Testis (tissue), 3 donors: ENCODE data around the gene CCNYL1. TPM values are rescaled to one million over a fixed set of nuclear protein-coding genes. Genes with fewer than 3 reads are reported as not detected.

ENCODE experiments used
- DNase-seq: peaks from one replicate; pipeline ENCODE4 v3.0.0-alpha.2; 2019
- H3K27ac ChIP-seq, 2 donors: fragments of 200-600 bp; sonication (generic); one replicate each; pipeline ENCODE4 v1.5.1; 2019
- H3K27me3 ChIP-seq: fragments of 200-600 bp; sonication (generic); one replicate; pipeline ENCODE4 v1.5.1; 2019
- H3K36me3 ChIP-seq: fragments of 200-600 bp; sonication (generic); one replicate; pipeline ENCODE4 v1.5.1; 2017; ENCODE audit warnings: low read depth; ENCODE audit errors: missing control alignments
- H3K4me1 ChIP-seq: fragments of 200-600 bp; sonication (generic); one replicate; pipeline ENCODE4 v1.5.1; 2019
- H3K4me3 ChIP-seq, 2 donors: fragments of 200-600 bp; sonication (generic); one replicate each; pipeline ENCODE4 v1.5.1; 2017 to 2019
- H3K9me3 ChIP-seq: fragments of 200-600 bp; sonication (generic); one replicate; pipeline ENCODE4 v1.5.1; 2017
- POLR2A ChIP-seq: fragments of 450-650 bp; IDR thresholded peaks from one replicate; pipeline ENCODE4 v1.6.1; 2017; ENCODE audit warnings: antibody characterized with exemption, mild to moderate bottlenecking, moderate library complexity
- WGBS, 2 donors: methylation state at CpG; one replicate each; pipeline ENCODE4 v1.1.5; 2018; 5-methylcytosine and 5-hydroxymethylcytosine counted together
- intact Hi-C: fragments of 100-400 bp; cut with DNase I; formaldehyde crosslinking; loops from one replicate; pipeline ENCODE4 v1.15.1; 2023; ENCODE audit warnings: low total_unique reads
- polyA plus RNA-seq: library from polyadenylated mRNA; stranded (reverse); fragments of 350-450 nt; fragmentation: Illumina TruSeq; extraction: RNeasy Lipid Tissue Mini Kit (QIAGEN cat#74804); gene quantifications from one replicate; pipeline ENCODE4 v1.2.3, GENCODE V29; 2014; ENCODE audit warnings: low read depth, low replicate concordance; ENCODE audit not compliant: insufficient read depth
- total RNA-seq, 2 donors: library from RNA; depleted of rRNA; stranded (reverse); fragments of >200 nt; gene quantifications; one replicate each; pipeline ENCODE4 v1.2.3, GENCODE V29; 2016
- TF ChIP-seq, protein P1 (sequence below), 3 experiments: fragments of 450-650 bp in 2 of 3; fragments of 200-600 bp in 1 of 3; sonication (generic) in 1 of 3; IDR thresholded peaks; one replicate each; pipeline ENCODE4 v1.5.1; 2016 to 2019; ENCODE audit warnings: antibody characterized with exemption in 3 of 3, mild to moderate bottlenecking in 2 of 3, moderate library complexity in 1 of 3

The CCNYL1 gene
- total and polyA plus RNA-seq, 3 donors from 2014 or later, result 13.8 to 32.5 (median 25.6) TPM

DNA sequence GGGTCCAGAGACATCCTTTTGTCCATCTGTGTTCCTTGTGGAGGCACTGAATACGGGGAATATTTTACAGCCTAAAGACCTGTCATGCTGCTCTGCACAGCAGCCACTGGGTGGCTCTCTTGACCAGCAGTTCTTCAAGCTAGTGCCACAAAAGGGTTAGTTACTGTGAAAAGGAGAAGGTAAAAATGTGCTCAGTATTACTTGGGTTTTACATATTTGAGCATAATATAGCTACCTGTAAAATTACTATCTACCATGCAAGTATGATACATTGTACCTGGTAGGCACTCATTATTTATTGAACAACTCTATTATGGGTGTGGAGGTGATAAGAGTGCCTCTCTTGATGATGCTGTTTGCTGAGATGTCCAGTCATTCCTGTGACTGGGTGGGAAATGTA lies 34.7 kb downstream of the CCNYL1 start:
- intact Hi-C loops, result loop anchor here (10.0 kb wide), 1 partner anchor 329 kb away; no protein-coding TSS in a partner anchor

DNA sequence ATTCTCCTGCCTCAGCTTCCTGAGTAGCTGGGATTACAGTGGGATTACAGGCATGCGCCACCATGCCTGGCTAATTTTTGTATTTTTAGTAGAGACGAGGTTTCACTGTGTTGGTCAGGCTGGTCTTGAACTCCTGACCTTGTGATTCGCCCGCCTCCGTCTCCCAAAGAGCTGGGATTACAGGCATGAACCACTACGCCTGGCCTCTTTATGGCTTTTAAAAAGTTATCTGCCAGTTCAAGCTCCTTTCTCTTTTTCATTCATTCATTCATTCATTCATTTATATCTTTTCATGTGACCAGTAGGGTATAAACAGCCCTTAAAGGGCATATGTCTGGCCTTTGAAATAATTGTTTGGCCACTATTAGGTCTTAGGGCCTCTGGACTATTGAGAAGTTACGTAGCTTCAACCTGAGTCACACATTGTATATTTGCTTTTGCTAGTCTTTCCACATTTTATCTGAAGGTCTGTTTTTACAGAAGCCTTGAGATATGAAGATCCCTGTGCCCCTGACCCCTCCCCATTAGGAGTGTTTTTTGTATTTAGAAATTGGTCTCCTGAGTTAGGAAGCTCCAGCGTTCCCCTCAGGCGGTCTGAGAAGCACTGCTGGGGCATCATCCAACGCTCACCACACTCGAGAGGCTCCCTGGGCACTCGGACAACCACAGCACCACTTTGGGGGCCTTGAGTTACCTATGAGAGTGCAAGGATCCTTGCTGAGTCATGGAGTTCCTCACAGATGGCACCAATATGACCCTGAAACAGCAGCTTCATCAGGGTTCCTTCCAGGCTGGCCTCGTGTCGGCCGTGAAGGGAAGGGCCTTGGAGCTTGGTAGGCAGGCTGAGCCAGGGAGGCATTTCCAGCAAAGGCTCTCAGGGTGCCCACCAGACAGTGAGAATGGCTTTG lies 36.5 kb downstream of the CCNYL1 start:
- no peaks in the 10 kb centered on the region for H3K27me3 ChIP-seq
- no peak overlapping the region for H3K27ac ChIP-seq
- no peaks in the 10 kb centered on the region for H3K36me3 ChIP-seq
- intact Hi-C loops, result loop anchor here (10.0 kb wide), 1 partner anchor 327 kb away; no protein-coding TSS in a partner anchor
- H3K4me1 ChIP-seq, result no peaks in the 10 kb centered on the region
- no peak for TF ChIP-seq POLR2A
- TF ChIP-seq, protein P1, sequence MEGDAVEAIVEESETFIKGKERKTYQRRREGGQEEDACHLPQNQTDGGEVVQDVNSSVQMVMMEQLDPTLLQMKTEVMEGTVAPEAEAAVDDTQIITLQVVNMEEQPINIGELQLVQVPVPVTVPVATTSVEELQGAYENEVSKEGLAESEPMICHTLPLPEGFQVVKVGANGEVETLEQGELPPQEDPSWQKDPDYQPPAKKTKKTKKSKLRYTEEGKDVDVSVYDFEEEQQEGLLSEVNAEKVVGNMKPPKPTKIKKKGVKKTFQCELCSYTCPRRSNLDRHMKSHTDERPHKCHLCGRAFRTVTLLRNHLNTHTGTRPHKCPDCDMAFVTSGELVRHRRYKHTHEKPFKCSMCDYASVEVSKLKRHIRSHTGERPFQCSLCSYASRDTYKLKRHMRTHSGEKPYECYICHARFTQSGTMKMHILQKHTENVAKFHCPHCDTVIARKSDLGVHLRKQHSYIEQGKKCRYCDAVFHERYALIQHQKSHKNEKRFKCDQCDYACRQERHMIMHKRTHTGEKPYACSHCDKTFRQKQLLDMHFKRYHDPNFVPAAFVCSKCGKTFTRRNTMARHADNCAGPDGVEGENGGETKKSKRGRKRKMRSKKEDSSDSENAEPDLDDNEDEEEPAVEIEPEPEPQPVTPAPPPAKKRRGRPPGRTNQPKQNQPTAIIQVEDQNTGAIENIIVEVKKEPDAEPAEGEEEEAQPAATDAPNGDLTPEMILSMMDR (IDR thresholded peaks at IDR 0.05), result no peak
- 91 to 94% methylated on average over 15 of the region's 15 CpGs for WGBS, 2 donors
- H3K9me3 ChIP-seq, result no peaks in the 10 kb centered on the region
- DNase-seq, result no peak
- H3K4me3 ChIP-seq, result no peak overlapping the region

More for the DNA sequence above, 34.7 kb downstream of the CCNYL1 start:
- Histone ChIP-seq H3K27me3 (no peaks in the 10 kb centered on the region), H3K36me3 (no peaks in the 10 kb centered on the region), H3K9me3 (no peaks in the 10 kb centered on the region), H3K27ac (no peak overlapping the region), H3K4me1 (no peaks in the 10 kb centered on the region), H3K4me3 (no peak overlapping the region)
- no peak for TF ChIP-seq POLR2A
- TF ChIP-seq, protein P1 (IDR thresholded peaks at IDR 0.05), result peak; percentile 67 to 74 (median 73)
- WGBS, 2 donors, result 29 to 69% methylated on average over 1 of the region's 1 CpG
- peak; percentile 71 for DNase-seq

DNA sequence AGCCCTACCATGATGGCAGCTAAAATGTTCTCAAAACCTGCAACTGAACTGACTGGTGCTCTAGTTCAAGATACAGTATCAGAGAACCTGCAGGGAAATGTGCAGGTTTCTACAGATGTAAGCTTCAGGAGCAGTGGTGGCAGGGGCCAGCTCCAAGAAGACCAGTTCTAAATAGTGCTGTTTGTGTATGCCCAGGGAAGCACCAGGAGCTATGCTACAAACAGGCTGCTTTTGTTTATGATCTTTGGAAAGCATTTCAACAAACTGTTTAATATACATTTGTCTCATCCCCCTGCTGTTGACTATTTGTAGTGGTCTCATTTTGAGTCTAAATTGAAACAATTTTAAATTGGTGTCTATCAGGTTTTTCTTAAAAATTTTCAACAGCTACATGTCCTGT lies 37.6 kb downstream of the CCNYL1 start:
- intact Hi-C loops, result loop anchor here (10.0 kb wide), 1 partner anchor 326 kb away; no protein-coding TSS in a partner anchor
- Histone ChIP-seq H3K27me3 (no peaks in the 10 kb centered on the region), H3K9me3 (no peaks in the 10 kb centered on the region), H3K36me3 (no peaks in the 10 kb centered on the region), H3K4me3 (no peak overlapping the region), H3K27ac (no peak overlapping the region), H3K4me1 (no peaks in the 10 kb centered on the region)
- TF ChIP-seq, protein P1 (IDR thresholded peaks at IDR 0.05), result peak in 1 of 3 experiments; percentile 4
- no peak for TF ChIP-seq POLR2A
- no peak for DNase-seq

DNA sequence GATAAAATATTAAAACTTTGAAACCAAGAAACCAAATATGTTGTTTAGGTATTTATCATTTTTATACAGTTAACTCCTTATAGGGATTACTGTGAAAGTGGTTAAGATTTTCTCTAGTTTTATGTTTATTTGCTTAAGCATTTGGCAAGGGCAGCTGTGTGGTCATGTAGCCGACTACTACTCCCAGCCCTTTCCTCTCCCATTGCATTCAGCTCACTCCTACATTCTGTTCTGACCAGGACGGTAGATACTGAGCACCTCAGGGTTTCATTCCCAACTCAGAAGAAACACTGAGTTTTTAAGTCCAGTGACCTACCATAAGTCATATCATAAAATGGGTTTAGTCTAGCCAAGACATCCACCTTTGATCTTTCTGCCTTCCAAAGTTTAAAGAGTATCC lies 38.4 kb downstream of the CCNYL1 start:
- 69 to 70% methylated on average over 2 of the region's 2 CpGs for WGBS, 2 donors
- Histone ChIP-seq H3K4me1 (no peaks in the 10 kb centered on the region), H3K4me3 (no peak overlapping the region), H3K27ac (no peak overlapping the region), H3K36me3 (no peaks in the 10 kb centered on the region), H3K9me3 (no peaks in the 10 kb centered on the region), H3K27me3 (no peaks in the 10 kb centered on the region)
- intact Hi-C loops, result loop anchor here (10.0 kb wide), 1 partner anchor 325 kb away; no protein-coding TSS in a partner anchor
- DNase-seq, result no peak
- no peak for TF ChIP-seq POLR2A
- TF ChIP-seq, protein P1 (IDR thresholded peaks at IDR 0.05), result no peak
